LNCAP (cell line): ENCODE measurements around the gene MAGIX.

Experiments
- CTCF ChIP-seq: fragments of 450-650 bp; IDR thresholded peaks from 2 replicates; pipeline ENCODE4 v1.5.1; 2017; ENCODE audit warnings: mild to moderate bottlenecking

Gene MAGIX

DNA sequence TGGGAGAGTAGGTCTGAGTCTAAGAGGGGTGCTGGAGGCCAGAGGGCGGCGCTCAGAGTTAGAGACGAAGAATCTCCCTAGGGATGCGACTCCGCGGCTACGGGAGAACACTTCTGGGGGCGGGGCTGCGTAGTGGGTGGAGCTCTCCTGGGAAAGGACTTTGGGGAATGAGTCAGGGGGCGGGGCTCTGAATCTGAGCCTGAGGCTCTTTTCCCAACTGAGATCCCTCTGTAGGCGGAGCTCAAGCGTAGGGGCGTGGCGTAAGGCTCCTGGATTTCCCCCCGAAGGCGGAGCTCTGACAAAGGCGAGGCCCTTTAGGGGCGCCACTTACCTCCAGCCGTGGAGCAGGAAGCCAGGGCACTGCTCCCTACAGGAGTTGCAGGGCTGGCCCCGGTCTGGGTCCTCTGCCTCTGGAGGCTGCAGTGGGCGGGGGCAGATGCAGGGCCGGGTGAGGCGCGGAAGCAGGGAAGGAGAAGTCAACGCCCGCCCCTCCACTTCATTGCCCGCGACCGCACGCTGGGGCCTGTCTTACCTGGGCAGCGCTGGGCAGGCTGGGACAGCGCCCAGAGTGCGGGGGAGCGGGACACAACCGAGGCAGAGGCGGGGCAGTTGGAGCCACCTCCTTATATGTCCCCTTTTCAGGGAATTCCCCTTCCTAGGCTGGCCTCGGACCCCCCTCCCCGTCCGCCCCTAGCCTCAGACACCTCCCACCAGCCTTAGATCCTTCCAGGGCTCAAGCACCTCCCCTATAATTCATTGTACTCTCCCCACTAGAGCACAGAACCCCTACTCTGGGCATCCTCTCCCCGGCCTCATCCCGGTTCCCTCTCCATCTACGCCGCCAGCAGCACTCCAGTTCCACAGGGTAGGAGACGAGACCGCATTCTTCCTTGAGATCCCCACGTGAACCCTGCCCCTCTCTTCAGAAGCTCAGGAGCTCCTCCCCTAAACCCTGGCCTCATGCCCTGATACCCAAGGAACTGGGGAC is 22.0 kb downstream of the MAGIX start:
- TF ChIP-seq CTCF, result no peak

DNA sequence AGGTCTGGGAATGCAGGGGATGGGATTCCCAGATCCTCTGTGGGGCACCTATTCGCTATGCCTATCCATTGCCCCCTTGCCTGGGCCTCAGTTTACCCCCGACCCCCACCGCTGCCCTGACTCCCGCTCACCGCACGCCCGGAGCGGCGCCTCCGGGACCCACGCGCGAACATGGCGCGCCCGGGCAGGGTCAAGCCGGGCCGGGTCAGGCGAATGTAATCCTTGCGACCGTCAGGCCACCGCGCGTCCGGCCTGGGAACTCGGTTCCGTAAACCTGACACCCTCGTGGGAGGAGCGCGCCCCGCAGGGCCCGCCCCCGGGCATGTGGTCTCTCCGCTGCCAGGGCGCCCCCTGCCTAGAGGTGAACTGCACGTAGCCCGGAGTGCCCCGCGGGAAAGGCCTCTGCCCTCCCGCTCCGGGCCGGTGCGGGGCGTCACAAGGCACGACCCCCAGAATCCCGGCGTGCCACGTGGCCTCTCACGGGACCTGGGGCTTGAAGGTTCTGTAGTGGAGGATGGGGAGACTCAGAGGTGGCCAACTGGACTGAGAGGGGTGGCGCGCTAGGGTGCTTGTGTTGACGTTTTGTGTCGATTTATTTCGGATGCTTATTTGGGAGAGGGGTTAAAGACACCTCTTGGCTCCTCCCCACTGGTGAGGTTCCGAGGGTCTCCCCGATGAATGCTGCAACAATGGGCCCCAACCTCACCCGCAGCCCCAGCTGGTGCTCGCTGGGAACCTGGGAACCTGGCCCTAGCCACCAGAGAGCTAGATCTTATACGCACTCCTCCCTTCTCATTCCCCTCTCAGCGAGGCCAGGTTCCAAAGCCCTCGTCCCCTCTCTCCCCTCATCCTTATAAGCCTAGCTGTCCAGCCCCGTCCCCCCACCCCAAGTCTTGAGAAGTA is 23.8 kb downstream of the MAGIX start, which contains the start of gene PRICKLE3:
Gene PRICKLE3, minus strand, starts transcription at position 249 of the 903 bp plus-strand sequence. Its CDS starts 76 bp downstream, at position 173.
- peak; percentile 43 for TF ChIP-seq CTCF

DNA sequence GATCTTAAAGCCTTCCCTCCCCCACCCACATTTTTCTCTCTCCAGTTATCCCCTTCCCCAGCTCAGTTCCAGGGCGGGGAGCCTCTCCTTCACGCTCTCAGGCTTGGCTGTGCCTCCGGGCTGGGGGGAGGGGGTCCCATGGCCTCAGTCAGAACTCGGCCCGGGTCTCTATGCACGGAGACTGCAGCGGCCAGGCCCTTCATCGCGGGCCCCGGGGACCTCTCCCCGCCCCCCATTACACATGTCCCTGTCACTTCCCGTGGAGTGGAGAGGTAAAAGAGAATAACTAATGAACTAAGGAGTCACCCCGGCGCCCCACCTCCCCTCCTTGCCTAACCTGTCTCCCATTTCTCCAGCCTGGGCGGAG is 24.5 kb downstream of the MAGIX start:
- no peak for TF ChIP-seq CTCF

- no peak for TF ChIP-seq CTCF
Observed at GRCh38 chrX:49187526-49187925, 25.0 kb downstream of the MAGIX start.

GRCh38 chrX:49188468-49189076 is 26.0 kb downstream of the MAGIX start:
- no peak for TF ChIP-seq CTCF

DNA sequence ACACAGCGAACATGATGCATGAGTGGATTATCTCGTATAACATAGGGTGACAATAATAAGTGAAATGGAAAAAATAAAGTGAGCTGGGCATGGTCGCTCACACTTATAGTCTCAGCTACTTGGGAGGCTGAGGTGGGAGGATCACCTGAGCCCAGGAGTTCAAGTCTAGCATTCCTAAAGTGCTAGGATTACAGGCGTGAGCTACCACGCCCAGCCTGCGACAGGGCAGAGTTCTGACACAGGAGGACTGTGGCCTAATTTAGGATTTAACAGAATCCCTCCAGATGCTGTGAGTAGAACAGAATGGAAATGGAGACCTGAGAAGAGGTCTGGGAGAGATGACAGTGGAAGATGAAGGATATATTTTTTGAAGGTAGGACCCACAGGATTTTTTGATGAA is 27.0 kb downstream of the MAGIX start:
- no peak for TF ChIP-seq CTCF
